Memory B cell (primary cell): Measurements from ENCODE around the gene ARHGAP21.

ENCODE experiments used
- ATAC-seq: fragments of 150-1000 bp; cut with Tn5 transposase; 2 replicates; pipeline ENCODE4 v1.10.0; 2021; ENCODE audit warnings: low read depth, mild to moderate bottlenecking, moderate library complexity
- DNase-seq, 2 donors: peaks; one replicate each; pipeline ENCODE4 v3.0.0; 2022; ENCODE audit warnings: low spot score in 2 of 2
- H3K27ac Mint-ChIP-seq: one replicate; pipeline ENCODE4 v1.8.0; 2022; ENCODE audit warnings: mild to moderate bottlenecking, moderate library complexity, mixed read lengths
- H3K27me3 Mint-ChIP-seq: one replicate; pipeline ENCODE4 v1.8.0; 2022; ENCODE audit warnings: mixed read lengths
- H3K36me3 Mint-ChIP-seq: one replicate; pipeline ENCODE4 v1.8.0; 2022; ENCODE audit warnings: mild to moderate bottlenecking, mixed read lengths
- H3K4me1 Mint-ChIP-seq: one replicate; pipeline ENCODE4 v1.8.0; 2022; ENCODE audit warnings: mixed read lengths
- H3K4me3 Mint-ChIP-seq: one replicate; pipeline ENCODE4 v1.8.0; 2022; ENCODE audit warnings: mild to moderate bottlenecking, moderate library complexity, mixed read lengths
- H3K9me3 Mint-ChIP-seq: one replicate; pipeline ENCODE4 v1.8.0; 2022; ENCODE audit warnings: mixed read lengths

ARHGAP21 gene

DNA sequence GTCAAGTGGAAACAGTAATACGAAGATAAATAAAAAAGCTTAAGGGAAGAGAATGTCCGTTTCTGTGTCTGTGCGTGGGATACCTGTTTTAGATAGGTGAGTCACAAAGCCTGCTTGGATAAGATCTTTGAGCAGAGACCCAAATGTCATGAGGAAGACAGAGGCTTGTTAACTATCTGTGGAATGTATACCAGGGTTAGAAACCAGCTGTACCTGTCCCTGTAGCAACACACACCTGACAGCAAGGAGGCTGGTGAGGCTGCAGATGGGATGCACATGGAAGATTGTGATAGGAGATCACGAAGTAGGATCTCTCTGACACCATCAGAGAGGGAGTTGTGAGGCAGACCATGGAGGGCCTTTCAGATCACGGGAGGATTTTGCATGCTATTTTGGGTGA is 105.3 kb downstream of the ARHGAP21 start:
- peaks cover 6% of the 10 kb centered on the region for H3K4me1 Mint-ChIP-seq
- no peaks in the 10 kb centered on the region for H3K27me3 Mint-ChIP-seq
- no peak for ATAC-seq
- H3K27ac Mint-ChIP-seq = no peak overlapping the region
- no peak overlapping the region for H3K4me3 Mint-ChIP-seq
- DNase-seq = no peak
- H3K9me3 Mint-ChIP-seq = no peaks in the 10 kb centered on the region
- peaks cover 3% of the 10 kb centered on the region for H3K36me3 Mint-ChIP-seq

- Mint-ChIP-seq H3K27ac (no peak overlapping the region), H3K36me3 (peaks cover 3% of the 10 kb centered on the region), H3K9me3 (no peaks in the 10 kb centered on the region), H3K4me3 (no peak overlapping the region), H3K4me1 (peaks cover 3% of the 10 kb centered on the region), H3K27me3 (no peaks in the 10 kb centered on the region)
- ATAC-seq (peak; percentile 22), DNase-seq (peak in 1 of 2 donors; percentile 21)
These were observed 105.8 kb downstream of the ARHGAP21 start for GRCh38 chr10:24617771-24618396.

GRCh38 chr10:24616536-24616935 is 107.2 kb downstream of the ARHGAP21 start:
- no peaks in the 10 kb centered on the region for H3K4me1 Mint-ChIP-seq
- no peak overlapping the region for H3K27ac Mint-ChIP-seq
- H3K9me3 Mint-ChIP-seq = no peaks in the 10 kb centered on the region
- peaks cover 3% of the 10 kb centered on the region for H3K36me3 Mint-ChIP-seq
- no peak overlapping the region for H3K4me3 Mint-ChIP-seq
- ATAC-seq (no peak), DNase-seq (no peak)
- H3K27me3 Mint-ChIP-seq = no peaks in the 10 kb centered on the region

- Mint-ChIP-seq H3K27me3 (no peaks in the 10 kb centered on the region), H3K4me3 (no peak overlapping the region), H3K36me3 (peaks cover 14% of the 10 kb centered on the region), H3K4me1 (no peaks in the 10 kb centered on the region), H3K27ac (no peak overlapping the region), H3K9me3 (no peaks in the 10 kb centered on the region)
- no peak for DNase-seq
- ATAC-seq = no peak
These were observed 117.7 kb downstream of the ARHGAP21 start for GRCh38 chr10:24606021-24606420.

DNA sequence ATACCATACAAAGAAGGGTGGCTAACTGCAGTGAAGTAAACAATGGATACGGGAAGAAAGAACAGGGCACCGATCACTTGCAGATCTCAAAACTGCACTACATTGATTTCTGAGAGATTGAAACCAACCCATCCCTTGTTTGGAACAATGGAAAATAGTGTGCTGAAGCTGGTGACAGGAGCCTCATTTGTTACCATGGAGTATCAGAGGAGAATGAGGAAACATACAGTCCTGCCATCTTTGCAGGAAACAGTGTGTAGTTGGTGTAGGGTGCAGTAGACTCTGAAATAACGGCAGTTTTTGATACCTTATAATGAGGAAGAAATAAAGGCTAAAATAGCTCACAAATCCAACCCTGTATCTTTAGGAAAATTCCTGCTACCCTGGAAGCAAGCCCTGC is 118.5 kb downstream of the ARHGAP21 start:
- H3K4me1 Mint-ChIP-seq = no peaks in the 10 kb centered on the region
- no peaks in the 10 kb centered on the region for H3K27me3 Mint-ChIP-seq
- ATAC-seq = no peak
- H3K9me3 Mint-ChIP-seq = no peaks in the 10 kb centered on the region
- no peak overlapping the region for H3K27ac Mint-ChIP-seq
- peaks cover 17% of the 10 kb centered on the region for H3K36me3 Mint-ChIP-seq
- DNase-seq = no peak
- no peak overlapping the region for H3K4me3 Mint-ChIP-seq

DNA sequence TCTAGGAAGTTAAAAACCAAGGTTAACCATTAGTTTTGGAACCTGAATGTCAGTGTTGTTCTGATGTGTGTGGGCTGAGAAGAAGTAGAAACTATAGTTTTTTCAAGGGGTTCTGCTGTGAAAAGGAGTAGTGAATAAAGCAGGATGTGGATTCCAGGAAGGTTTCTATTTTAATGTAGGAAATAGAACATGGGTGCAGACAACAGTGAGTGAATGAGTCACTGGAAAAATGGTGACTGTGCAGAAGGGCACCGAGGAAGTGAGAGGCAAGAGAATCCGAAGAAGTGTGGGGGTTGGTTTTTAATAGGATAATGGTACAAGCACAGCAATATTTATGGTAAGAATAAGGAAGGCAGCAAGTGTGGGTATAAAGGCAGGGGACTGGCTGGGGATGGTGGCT is 120.4 kb downstream of the ARHGAP21 start:
- Mint-ChIP-seq H3K27ac (no peak overlapping the region), H3K36me3 (peaks cover 17% of the 10 kb centered on the region), H3K27me3 (no peaks in the 10 kb centered on the region), H3K4me3 (no peak overlapping the region), H3K9me3 (no peaks in the 10 kb centered on the region), H3K4me1 (no peaks in the 10 kb centered on the region)
- no peak for ATAC-seq
- DNase-seq = no peak

DNA sequence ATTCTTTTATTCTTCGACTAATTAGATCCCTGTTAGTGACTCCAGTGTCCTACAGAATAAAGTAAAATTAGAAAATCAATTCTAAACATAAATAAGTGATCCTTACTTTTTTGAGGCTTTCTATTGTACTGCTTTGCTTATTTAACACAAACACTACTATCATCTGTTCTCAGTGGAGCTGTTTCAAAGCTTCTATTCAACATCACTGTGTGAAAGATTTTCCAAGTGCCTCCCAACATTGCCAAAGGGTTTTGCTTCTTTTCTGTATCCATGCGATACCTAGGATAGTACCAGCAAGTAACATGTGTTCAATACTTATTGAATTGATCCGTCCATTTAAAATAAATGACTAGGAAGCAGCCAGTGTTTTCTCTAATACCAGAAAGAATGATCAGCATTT is 125.7 kb downstream of the ARHGAP21 start:
- no peaks in the 10 kb centered on the region for H3K9me3 Mint-ChIP-seq
- no peaks in the 10 kb centered on the region for H3K4me1 Mint-ChIP-seq
- H3K27ac Mint-ChIP-seq = no peak overlapping the region
- no peaks in the 10 kb centered on the region for H3K27me3 Mint-ChIP-seq
- H3K4me3 Mint-ChIP-seq = no peak overlapping the region
- ATAC-seq = no peak
- no peak for DNase-seq
- H3K36me3 Mint-ChIP-seq = peaks cover 13% of the 10 kb centered on the region

- no peak overlapping the region for H3K4me3 Mint-ChIP-seq
- H3K9me3 Mint-ChIP-seq = no peaks in the 10 kb centered on the region
- H3K36me3 Mint-ChIP-seq = peaks cover 8% of the 10 kb centered on the region
- DNase-seq = no peak
- H3K27ac Mint-ChIP-seq = no peak overlapping the region
- ATAC-seq = no peak
- H3K27me3 Mint-ChIP-seq = no peaks in the 10 kb centered on the region
- H3K4me1 Mint-ChIP-seq = no peaks in the 10 kb centered on the region
These were observed 126.3 kb downstream of the ARHGAP21 start for GRCh38 chr10:24597426-24597825.

DNA sequence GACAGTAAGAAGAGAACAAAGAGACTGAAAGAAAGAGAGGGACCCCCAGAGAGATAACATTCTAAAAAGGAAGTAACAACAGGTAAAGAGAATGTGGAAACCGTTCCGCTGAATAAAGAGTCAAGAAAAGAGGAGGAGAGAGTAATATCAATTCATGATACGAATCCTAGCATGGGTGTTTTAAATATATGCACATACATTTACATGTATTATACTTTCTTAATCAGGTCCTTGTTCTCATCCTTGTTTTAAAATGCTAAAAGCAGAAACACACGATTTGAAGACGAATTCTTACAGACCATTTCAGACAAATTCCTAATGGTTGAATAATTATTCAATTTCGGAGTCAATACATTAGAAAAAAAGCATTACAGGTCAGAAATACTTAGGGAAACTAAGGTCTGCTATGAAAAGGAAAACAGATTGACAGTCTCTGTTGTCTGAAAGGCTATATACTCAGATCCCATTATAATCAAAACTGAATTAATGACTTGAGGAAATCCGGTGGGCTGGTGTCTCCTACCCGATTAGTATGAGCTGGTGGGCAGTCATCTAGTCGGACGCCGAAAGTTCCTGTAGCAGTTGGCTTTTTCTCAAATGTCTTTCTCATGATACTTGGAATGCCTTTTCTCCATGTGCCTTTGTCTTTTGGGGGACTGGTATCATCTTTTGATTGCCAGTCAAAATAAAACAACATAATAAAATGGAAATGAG is 127.3 kb downstream of the ARHGAP21 start:
- Mint-ChIP-seq H3K36me3 (peaks cover 12% of the 10 kb centered on the region), H3K4me3 (no peak overlapping the region), H3K27me3 (no peaks in the 10 kb centered on the region), H3K9me3 (no peaks in the 10 kb centered on the region), H3K4me1 (no peaks in the 10 kb centered on the region), H3K27ac (no peak overlapping the region)
- DNase-seq (no peak), ATAC-seq (no peak)

- Mint-ChIP-seq H3K4me3 (no peak overlapping the region), H3K27me3 (no peaks in the 10 kb centered on the region), H3K9me3 (no peaks in the 10 kb centered on the region), H3K4me1 (no peaks in the 10 kb centered on the region), H3K36me3 (peaks cover 20% of the 10 kb centered on the region), H3K27ac (no peak overlapping the region)
- ATAC-seq (no peak), DNase-seq (no peak)
These were observed 132.8 kb downstream of the ARHGAP21 start for GRCh38 chr10:24590697-24591457.

DNA sequence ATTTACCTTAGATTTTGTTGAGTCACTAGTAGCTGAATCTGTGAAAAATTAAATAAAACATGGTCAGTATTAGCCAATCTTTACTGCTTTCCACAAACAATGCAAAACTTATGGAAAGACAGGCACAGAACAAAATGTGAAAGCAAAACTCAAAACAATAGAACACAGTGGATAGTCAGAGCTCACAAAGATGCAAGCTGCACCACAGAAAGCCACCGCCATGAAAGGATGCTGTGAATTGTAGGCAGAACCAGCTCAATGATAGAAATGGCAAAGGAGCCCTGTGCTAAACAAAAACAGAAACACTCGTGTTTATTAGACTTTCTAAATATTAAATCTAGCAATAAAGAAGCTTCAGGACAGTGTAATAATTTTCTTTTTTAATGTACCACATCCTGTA is 134.4 kb downstream of the ARHGAP21 start:
- no peak for ATAC-seq
- no peak for DNase-seq
- Mint-ChIP-seq H3K27ac (no peak overlapping the region), H3K27me3 (no peaks in the 10 kb centered on the region), H3K4me1 (no peaks in the 10 kb centered on the region), H3K9me3 (no peaks in the 10 kb centered on the region), H3K36me3 (peaks cover 30% of the 10 kb centered on the region), H3K4me3 (no peak overlapping the region)

DNA sequence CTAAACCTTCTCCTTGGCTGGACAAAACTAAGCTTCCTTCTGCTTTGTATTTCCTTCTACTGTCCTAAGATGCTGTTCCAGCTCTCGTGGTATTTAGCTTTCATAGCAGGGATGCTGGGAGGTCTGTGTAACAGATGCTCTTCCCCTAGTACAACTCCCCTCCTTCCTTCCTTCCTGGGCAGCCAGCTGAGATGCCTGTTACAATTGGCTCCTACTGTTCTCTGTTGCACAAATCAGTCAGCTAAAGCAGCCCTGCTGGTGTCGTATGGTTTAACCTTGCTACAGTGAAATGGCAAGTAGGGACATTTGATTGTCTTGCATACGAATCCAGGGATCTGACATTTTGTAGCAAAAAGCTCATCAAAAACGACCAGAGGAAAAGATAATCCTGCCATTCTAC is 143.8 kb downstream of the ARHGAP21 start:
- H3K27ac Mint-ChIP-seq = no peak overlapping the region
- DNase-seq (no peak), ATAC-seq (no peak)
- H3K4me1 Mint-ChIP-seq = peaks cover 2% of the 10 kb centered on the region
- no peak overlapping the region for H3K4me3 Mint-ChIP-seq
- H3K9me3 Mint-ChIP-seq = peaks cover 12% of the 10 kb centered on the region
- no peaks in the 10 kb centered on the region for H3K27me3 Mint-ChIP-seq
- H3K36me3 Mint-ChIP-seq = peaks cover 6% of the 10 kb centered on the region

GRCh38 chr10:24579448-24579847 is 144.2 kb downstream of the ARHGAP21 start:
- Mint-ChIP-seq H3K27me3 (no peaks in the 10 kb centered on the region), H3K4me3 (no peak overlapping the region), H3K4me1 (peaks cover 2% of the 10 kb centered on the region), H3K9me3 (peaks cover 12% of the 10 kb centered on the region), H3K36me3 (peaks cover 5% of the 10 kb centered on the region), H3K27ac (no peak overlapping the region)
- DNase-seq = no peak
- no peak for ATAC-seq

GRCh38 chr10:24575481-24576002 is 148.1 kb downstream of the ARHGAP21 start:
- peaks cover 9% of the 10 kb centered on the region for H3K27me3 Mint-ChIP-seq
- H3K9me3 Mint-ChIP-seq = peaks cover 12% of the 10 kb centered on the region
- no peak overlapping the region for H3K27ac Mint-ChIP-seq
- no peak overlapping the region for H3K4me3 Mint-ChIP-seq
- H3K4me1 Mint-ChIP-seq = peaks cover 2% of the 10 kb centered on the region
- DNase-seq (no peak), ATAC-seq (no peak)
- H3K36me3 Mint-ChIP-seq = no peaks in the 10 kb centered on the region
